ENCODE data around the gene CNOT4. TPM values are rescaled to one million over a fixed set of nuclear protein-coding genes. Genes with fewer than 3 reads are reported as not detected.
A peak's percentile ranks its signal among the peaks of the same experiment; 100 is the strongest.

CNOT4 gene
- total and polyA plus RNA-seq, 2 of the 8 experiments (the other 6 are each of a cell fraction or from before 2014, with no cell fraction given): 10.9 to 25.8 TPM

DNA sequence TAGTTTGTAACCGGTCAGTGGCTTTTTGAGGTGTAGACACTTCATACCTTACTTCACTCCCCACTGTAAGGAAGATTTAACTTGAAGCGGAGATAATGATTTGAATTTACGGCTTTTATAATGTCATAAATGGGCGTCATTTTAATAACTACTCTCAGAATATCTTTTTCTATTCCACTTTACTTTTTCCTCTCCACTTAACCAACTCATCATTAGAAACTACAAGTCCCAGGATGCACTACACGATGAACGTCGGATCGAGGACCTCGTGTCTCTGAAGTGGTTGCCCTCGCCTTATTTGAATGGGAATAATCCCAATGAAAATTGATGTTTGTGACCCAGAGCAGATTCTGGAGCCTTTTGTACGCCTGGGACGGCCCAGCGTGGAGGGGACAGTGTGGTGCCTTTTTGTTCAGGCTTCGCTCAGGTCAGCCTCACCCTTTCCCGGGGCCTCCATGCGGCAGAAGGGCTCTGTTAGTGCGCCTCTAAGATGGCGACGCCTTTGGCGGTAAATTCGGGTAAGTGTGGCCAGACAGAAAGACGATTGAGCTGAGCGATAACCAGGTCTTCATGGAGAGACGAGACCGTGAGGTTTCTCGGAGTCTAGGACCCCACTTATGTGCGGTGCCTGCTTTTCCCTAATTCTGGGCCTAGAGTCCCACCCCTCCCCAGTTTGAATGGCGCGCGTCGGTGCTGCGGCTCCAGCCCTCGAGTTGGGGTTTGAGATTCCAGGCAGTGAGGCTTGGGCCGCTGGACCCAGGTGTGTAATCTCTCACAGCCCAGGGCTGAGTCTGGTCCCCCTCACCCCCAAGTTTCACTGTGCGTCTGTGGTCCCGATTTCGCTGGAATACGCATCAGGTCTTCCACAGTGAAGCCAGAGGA, 47.8 kb upstream of the CNOT4 start, which contains the start of gene NUP205 (continued):
- TF ChIP-seq SP1 (IDR thresholded peaks at IDR 0.05; ENCODE audit: low read depth, low read length) (no peak), KDM1A (IDR thresholded peaks at IDR 0.05; ENCODE audit: borderline replicate concordance, low read length) (no peak), PHF8 (conservative IDR thresholded peaks at IDR 0.05; ENCODE audit: low read depth, low read length) (peak; percentile 97), POLR2AphosphoS5 (IDR thresholded peaks at IDR 0.05; ENCODE audit: low read depth, low read length) (peak; percentile 97), ASH2L (IDR thresholded peaks at IDR 0.05; ENCODE audit: low read length) (peak; percentile 98), FOSL1 (IDR thresholded peaks at IDR 0.05; ENCODE audit: insufficient read depth, low read depth, low read length) (no peak), YY1 (IDR thresholded peaks at IDR 0.05; ENCODE audit: low read depth, low read length) (peak; percentile 97), USF2 (IDR thresholded peaks at IDR 0.05; ENCODE audit: low read length) (no peak), TBP (IDR thresholded peaks at IDR 0.05; ENCODE audit: low read depth, low read length) (peak; percentile 94), CTCF (IDR thresholded peaks at IDR 0.05; ENCODE audit: control extremely low read depth in 1 of 3, insufficient read depth in 1 of 3, low read depth in 1 of 3, low read length in 3 of 3) (no peak), RFX5 (IDR thresholded peaks at IDR 0.05; ENCODE audit: borderline replicate concordance, low read depth, low read length) (0 out of 2 replicates have a peak, but pooled peaks have one; percentile 14), TEAD4 (IDR thresholded peaks at IDR 0.05; ENCODE audit: low read depth, low read length) (peak; percentile 24; the same call in 1 of the 2 replicates), RAD21 (IDR thresholded peaks at IDR 0.05 in 1 of 2, conservative IDR thresholded peaks at IDR 0.05 in 1 of 2; ENCODE audit: low read depth in 2 of 2, low read length in 2 of 2) (no peak), POU5F1 (IDR thresholded peaks at IDR 0.05; ENCODE audit: low read depth, low read length) (no peak)
